Activated CD4-positive, alpha-beta T cell treated with anti-CD3 and anti-CD28 coated beads for 36 hours (primary cell): Measurements from ENCODE around the gene ZFP36L2. TPM values are rescaled to one million over a fixed set of nuclear protein-coding genes. Genes with fewer than 3 reads are reported as not detected.
A peak's percentile ranks its signal among the peaks of the same experiment; 100 is the strongest.

Experiments used
- ATAC-seq: fragments of 200-7000 bp; cut with Tn5 transposase; one replicate; pipeline ENCODE4 v1.10.0; 2021; ENCODE audit warnings: mild to moderate bottlenecking, moderate library complexity
- CTCF ChIA-PET: fragments of 350-600 bp; sonication (Branson Sonifier 250); formaldehyde crosslinking; loops from one replicate; lab custom pipeline; 2021; ENCODE audit warnings: antibody characterized with exemption; lab: Charles Lee
- POLR2A ChIA-PET: fragments of 350-600 bp; sonication (Branson Sonifier 250); formaldehyde crosslinking; loops from one replicate; lab custom pipeline; 2021; ENCODE audit warnings: antibody characterized with exemption, inconsistent platforms; lab: Charles Lee
- DNase-seq: peaks from one replicate; pipeline ENCODE4 v3.0.0-alpha.2; 2020
- H3K27ac Mint-ChIP-seq: one replicate; pipeline ENCODE4 v1.8.0; 2021; ENCODE audit warnings: mixed read lengths
- H3K27me3 Mint-ChIP-seq: one replicate; pipeline ENCODE4 v1.8.0; 2021; ENCODE audit warnings: mixed read lengths
- H3K36me3 Mint-ChIP-seq: one replicate; pipeline ENCODE4 v1.8.0; 2021; ENCODE audit warnings: low read depth, mixed read lengths
- H3K4me1 Mint-ChIP-seq: one replicate; pipeline ENCODE4 v1.8.0; 2021; ENCODE audit warnings: mixed read lengths
- H3K4me3 Mint-ChIP-seq: one replicate; pipeline ENCODE4 v1.8.0; 2021; ENCODE audit warnings: mild to moderate bottlenecking, moderate library complexity, mixed read lengths
- H3K9me3 Mint-ChIP-seq: one replicate; pipeline ENCODE4 v1.8.0; 2021; ENCODE audit warnings: low read depth, mixed read lengths
- intact Hi-C, 2 experiments: fragments of 100-400 bp; cut with DNase I in 1 of 2; cut with micrococcal nuclease in 1 of 2; formaldehyde crosslinking; loops; one replicate each; pipeline versions ENCODE4 v1.14.2 to v1.15.1; 2022 to 2024; cut with DNase I, micrococcal nuclease
- total RNA-seq, 2 experiments: library from RNA; stranded (reverse); gene quantifications; one replicate each; pipeline ENCODE4 v1.2.3, GENCODE V29; 2021

The ZFP36L2 gene
- total RNA-seq, 2 experiments from 2014 or later = 74.4 to 77.7 TPM

DNA sequence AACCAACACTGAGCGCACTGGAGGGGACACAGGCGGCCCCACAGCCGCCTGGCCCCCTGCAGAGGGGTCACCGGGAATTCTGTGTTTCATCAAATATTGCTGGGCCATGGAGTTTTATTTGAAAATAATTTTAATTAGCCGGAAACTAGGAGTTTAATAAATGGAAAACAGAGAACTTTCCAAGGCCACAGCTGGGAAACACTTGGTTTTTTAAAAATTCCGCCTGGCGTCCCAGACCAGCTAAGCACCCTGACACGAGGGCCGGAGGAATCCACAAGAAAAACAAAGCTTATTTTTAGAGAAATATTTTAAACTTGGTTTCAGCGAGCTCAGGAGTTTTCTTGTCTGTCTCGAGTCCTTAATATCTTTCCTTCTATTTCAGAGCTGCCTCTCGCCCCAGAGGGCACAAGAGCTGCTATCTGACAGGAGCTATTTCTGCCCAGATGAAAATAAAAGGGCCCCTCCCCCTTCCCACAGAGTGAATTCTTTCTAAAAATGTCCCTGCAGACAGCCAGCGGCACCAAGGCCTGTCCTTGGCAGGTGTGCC, 8.2 kb downstream of the ZFP36L2 start:
- DNase-seq (no peak), ATAC-seq (no peak)
- H3K4me3 Mint-ChIP-seq = peak overlapping the region; percentile 83
- intact Hi-C loops = loop anchor here in 1 of 2 experiments (1.0 kb wide), 1 partner anchor 81 kb away; no protein-coding TSS in a partner anchor
- POLR2A ChIA-PET = interaction anchor here (0.6 to 1.5 kb wide), 2 partner anchors 9 to 365 kb away, joined by 4 to 6 read pairs; partner anchors contain the start of gene ZFP36L2
- peak overlapping the region; percentile 98 for H3K27ac Mint-ChIP-seq
- H3K9me3 Mint-ChIP-seq = no peaks in the 10 kb centered on the region
- CTCF ChIA-PET = interaction anchor here (0.8 to 2.2 kb wide), 10 partner anchors 11 to 213 kb away, joined by 3 to 15 read pairs (median 3); no protein-coding TSS in a partner anchor
- peaks cover 46% of the 10 kb centered on the region for H3K4me1 Mint-ChIP-seq
- no peaks in the 10 kb centered on the region for H3K27me3 Mint-ChIP-seq
- H3K36me3 Mint-ChIP-seq = peaks cover 29% of the 10 kb centered on the region

DNA sequence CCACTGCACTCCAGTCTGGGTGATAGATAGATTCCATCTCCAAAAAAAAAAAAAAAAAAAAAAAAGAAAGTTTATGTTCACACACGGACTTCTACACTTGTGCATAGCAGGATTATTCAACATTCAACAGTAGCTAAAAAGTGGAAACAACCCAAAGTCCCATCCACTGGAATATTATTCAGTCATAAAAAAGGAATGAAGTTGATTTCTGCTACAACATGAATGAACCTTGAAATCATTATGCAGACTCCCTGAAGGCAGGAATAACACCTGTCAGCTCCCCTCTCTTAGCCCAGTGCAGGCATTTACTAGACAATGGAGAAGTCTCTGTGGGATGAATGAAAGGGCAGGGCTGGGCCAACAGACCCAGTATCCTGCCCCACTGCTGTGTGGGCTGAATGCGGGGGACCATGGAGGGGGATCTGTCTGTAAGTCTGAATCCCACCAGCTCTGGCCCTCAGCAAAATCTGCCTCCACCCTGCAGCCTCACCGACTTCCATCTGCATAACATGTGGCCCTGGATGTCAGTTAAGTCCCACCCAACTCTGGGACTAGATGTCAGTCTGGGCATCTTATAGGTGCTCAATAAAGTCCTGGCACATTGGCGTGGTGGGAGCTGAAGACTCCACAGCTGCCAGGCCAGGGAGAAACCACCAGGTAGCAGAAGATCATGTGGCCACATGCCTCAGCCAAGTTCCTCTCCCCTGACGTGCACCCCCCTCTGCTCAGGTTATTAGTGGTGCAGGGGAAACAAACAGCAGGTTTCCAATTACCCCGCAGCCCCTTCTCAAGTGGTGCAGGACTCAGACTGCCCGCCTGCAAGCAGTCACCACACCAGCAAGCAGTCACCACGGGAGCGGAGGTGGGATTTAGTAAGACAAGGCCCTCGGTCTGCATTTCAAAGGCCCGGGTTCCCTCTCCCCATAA, 8.9 kb downstream of the ZFP36L2 start:
- ATAC-seq = no peak
- peak overlapping the region; percentile 59 for H3K27ac Mint-ChIP-seq
- H3K36me3 Mint-ChIP-seq = peaks cover 24% of the 10 kb centered on the region
- peaks cover 48% of the 10 kb centered on the region for H3K4me1 Mint-ChIP-seq
- no peaks in the 10 kb centered on the region for H3K9me3 Mint-ChIP-seq
- ChIA-PET POLR2A (interaction anchor here (0.6 to 1.5 kb wide), 2 partner anchors 9 to 364 kb away, joined by 4 to 6 read pairs; partner anchors contain the start of gene ZFP36L2), CTCF (interaction anchor here (0.6 to 2.2 kb wide), 14 partner anchors 12 to 1088 kb away, joined by 3 to 15 read pairs (median 3); no protein-coding TSS in a partner anchor)
- intact Hi-C loops = loop anchor here in 1 of 2 experiments (1.0 kb wide), 1 partner anchor 80 kb away; no protein-coding TSS in a partner anchor
- H3K27me3 Mint-ChIP-seq = no peaks in the 10 kb centered on the region
- H3K4me3 Mint-ChIP-seq = no peak overlapping the region
- no peak for DNase-seq

DNA sequence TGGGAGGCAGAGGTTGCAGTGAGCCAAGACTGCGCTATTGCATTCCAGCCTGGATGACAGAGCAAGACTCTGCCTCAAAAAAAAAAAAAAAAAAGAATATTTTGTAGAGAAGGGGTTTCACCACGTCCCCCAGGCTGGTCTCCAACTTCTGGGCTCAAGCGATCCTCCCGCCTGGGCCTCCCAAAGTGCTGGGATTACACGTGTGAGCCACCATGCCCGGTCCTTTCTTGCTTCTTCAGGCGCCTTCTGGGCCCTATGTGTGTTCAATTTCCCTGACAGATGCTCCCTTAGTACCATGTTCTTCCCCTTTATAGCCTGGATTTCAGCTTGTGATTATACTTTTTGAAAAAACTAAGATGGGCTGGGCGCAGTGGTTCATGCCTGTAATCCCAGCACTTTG, 9.8 kb downstream of the ZFP36L2 start:
- intact Hi-C loops = no loop called here
- ATAC-seq (no peak), DNase-seq (no peak)
- Mint-ChIP-seq H3K36me3 (peaks cover 16% of the 10 kb centered on the region), H3K4me1 (peaks cover 43% of the 10 kb centered on the region), H3K27ac (no peak overlapping the region), H3K27me3 (no peaks in the 10 kb centered on the region), H3K9me3 (no peaks in the 10 kb centered on the region), H3K4me3 (no peak overlapping the region)
- ChIA-PET POLR2A (no interaction called here), CTCF (interaction anchor here (0.7 to 2.2 kb wide), 6 partner anchors 12 to 94 kb away, joined by 3 to 15 read pairs (median 3); no protein-coding TSS in a partner anchor)

DNA sequence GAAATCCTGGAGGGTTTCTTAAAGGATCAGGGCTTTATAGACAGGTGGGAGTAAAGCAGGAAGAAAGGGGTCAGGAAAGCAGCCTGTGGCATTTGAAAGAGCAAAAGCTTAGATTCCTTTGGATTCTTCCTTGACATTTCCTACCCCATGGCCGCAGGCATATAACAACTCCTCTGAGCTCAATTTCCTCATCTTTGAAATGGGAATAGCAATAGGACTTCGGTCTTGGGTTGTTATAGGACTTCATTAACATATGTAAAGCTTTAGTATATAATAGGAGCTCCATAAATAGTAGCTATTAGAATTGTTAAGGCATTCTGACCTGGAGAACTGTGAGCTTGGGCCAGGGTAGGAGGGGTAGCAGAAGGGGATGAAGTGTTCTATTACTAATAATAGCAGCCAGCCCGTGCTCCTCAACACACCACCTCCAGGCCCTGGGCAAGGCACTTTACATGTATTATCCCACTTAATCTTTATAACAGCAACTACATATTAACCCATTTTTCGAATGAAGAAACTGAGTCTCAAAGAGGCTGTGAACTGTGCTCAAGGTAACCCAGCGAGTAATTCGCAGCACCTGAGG, 10.6 kb downstream of the ZFP36L2 start:
- CTCF ChIA-PET = interaction anchor here (0.6 to 1.5 kb wide), 8 partner anchors 13 to 326 kb away, joined by 3 to 8 read pairs (median 3); no protein-coding TSS in a partner anchor
- POLR2A ChIA-PET = no interaction called here
- intact Hi-C loops = no loop called here

DNA sequence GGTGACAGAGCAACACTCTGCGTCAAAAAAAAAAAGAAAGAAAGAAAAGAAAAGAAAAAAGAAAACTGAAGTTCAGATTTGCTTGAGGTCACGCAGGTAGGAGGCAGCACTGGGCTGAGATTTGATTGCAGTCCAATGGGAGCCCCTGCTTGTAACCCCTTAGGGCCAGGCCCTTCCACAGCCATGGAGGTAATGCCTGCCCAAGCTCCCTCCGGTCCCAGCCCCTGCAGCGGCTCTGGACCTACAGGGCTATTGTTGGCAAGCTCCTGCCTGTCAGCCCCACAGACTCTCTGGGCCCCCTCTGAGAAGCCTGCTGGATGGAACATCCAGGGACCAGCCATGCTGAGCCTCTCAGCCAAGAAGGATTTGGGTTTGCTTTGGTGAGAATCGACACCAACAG, 12.2 kb downstream of the ZFP36L2 start:
- POLR2A ChIA-PET = no interaction called here
- H3K27me3 Mint-ChIP-seq = no peaks in the 10 kb centered on the region
- peaks cover under 1% of the 10 kb centered on the region for H3K36me3 Mint-ChIP-seq
- H3K27ac Mint-ChIP-seq = no peak overlapping the region
- CTCF ChIA-PET = interaction anchor here (0.6 to 1.1 kb wide), 3 partner anchors 22 to 75 kb away, joined by 3 to 6 read pairs (median 3); no protein-coding TSS in a partner anchor
- ATAC-seq = no peak
- no peak overlapping the region for H3K4me3 Mint-ChIP-seq
- peaks cover 41% of the 10 kb centered on the region for H3K4me1 Mint-ChIP-seq
- DNase-seq = no peak
- H3K9me3 Mint-ChIP-seq = no peaks in the 10 kb centered on the region
- intact Hi-C loops = no loop called here

More for the DNA sequence above, 10.6 kb downstream of the ZFP36L2 start:
- H3K4me3 Mint-ChIP-seq = no peak overlapping the region
- DNase-seq = no peak
- no peak for ATAC-seq
- peaks cover 38% of the 10 kb centered on the region for H3K4me1 Mint-ChIP-seq
- H3K9me3 Mint-ChIP-seq = no peaks in the 10 kb centered on the region
- H3K36me3 Mint-ChIP-seq = peaks cover 7% of the 10 kb centered on the region
- no peak overlapping the region for H3K27ac Mint-ChIP-seq
- no peaks in the 10 kb centered on the region for H3K27me3 Mint-ChIP-seq

DNA sequence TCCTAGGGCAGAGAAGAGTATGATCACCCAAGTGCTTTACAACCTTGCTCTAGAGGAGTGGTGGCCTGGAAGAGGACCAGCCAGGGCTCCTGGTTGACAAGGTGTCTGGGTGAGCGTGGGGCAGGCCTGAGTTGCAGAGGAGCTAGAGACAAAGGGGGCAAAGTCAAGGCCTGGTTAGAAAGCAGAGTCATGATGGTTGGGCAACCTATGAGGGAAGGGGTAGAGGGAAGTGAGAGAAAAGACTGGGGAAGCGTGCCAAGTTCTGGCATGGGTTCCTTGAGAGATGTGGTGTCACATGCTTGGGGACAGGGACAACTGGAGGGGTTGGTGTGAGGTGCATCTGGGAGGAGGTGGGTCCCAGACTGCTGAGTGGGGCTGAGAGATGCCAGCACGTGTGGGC, 13.5 kb downstream of the ZFP36L2 start:
- DNase-seq (no peak), ATAC-seq (no peak)
- Mint-ChIP-seq H3K36me3 (no peaks in the 10 kb centered on the region), H3K4me1 (peaks cover 30% of the 10 kb centered on the region), H3K9me3 (no peaks in the 10 kb centered on the region), H3K27me3 (no peaks in the 10 kb centered on the region), H3K27ac (peak overlapping the region; percentile 20), H3K4me3 (no peak overlapping the region)
- ChIA-PET CTCF (interaction anchor here (1.1 kb wide), 1 partner anchor 17 kb away, joined by 4 read pairs; no protein-coding TSS in a partner anchor), POLR2A (interaction anchor here (1.3 kb wide), 1 partner anchor 9 kb away, joined by 13 read pairs; no protein-coding TSS in a partner anchor)
- intact Hi-C loops = no loop called here

DNA sequence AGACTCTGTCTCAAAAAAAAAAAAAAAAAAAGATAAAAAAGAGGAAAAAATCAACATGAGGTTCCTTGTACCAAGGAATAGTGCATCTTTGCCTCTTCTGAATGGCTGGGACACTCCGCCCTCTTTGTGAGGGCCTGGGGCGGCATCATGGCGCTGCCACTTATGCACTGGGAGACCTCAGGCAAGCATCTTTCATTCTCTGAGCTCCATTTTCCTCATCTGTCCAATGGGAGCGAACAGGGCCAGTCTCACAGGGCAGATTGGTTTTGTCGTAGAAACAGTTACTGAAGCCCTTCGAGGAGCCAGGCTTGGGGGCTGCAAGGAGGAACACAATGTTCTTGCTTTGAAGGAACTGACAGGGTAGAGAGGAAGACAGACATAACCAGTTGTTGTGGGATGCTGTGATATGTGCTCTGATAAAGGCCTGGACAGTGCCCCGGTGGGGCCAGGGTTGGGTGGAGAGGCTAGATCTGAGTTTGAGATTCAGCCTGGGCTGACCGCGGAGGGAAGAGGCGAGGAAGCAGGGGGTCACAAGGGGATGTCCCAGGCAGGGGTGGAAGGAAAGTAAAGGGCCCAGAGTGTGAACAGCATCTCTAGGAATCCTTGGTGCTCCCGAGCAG, 14.1 kb downstream of the ZFP36L2 start:
- no peak for DNase-seq
- CTCF ChIA-PET = no interaction called here
- POLR2A ChIA-PET = interaction anchor here (1.3 kb wide), 1 partner anchor 10 kb away, joined by 13 read pairs; no protein-coding TSS in a partner anchor

DNA sequence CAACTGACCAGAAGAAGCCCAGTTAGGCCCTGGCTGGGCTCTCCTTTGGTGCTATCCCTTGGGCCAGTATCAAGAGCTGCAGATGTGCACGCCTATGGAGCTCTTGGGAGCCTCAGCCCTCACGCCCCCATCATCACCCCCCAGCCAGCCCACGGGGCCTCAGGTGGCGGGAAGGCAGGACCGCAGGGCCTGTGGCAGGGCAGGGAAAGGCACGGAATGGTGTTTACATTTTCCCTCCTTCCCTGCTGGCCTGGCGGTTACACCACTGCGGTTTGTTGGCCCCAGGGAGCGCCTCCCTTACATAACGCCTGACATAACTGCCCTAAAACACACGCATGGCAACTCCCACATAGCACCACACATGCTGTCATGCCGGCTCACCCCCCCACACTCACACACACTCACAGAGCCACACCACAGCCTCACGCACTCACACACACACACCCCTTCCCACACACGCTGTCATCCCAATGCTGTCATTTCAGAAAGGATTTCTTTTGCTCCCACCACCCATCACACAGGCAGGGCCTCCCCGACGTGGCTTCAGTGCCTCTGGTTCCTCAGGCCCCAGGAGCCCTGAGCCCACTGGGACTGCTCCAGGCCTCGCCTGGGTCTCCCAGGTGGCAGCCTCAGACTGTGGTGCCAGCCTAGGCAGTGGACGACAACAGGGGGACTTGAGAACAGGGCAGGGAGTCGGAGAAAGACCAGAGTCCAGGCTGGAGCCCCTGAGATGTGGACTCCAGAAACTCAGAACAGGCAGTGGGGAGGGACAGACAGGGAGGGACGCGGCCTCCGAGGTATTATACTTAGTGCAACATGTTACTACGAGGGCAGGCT, 15.7 kb downstream of the ZFP36L2 start:
- intact Hi-C loops = no loop called here
- DNase-seq (peak; percentile 77), ATAC-seq (peak; percentile 70)
- Mint-ChIP-seq H3K4me3 (no peak overlapping the region), H3K4me1 (peaks cover 24% of the 10 kb centered on the region), H3K9me3 (no peaks in the 10 kb centered on the region), H3K27ac (peak overlapping the region; percentile 63), H3K36me3 (no peaks in the 10 kb centered on the region), H3K27me3 (no peaks in the 10 kb centered on the region)
- POLR2A ChIA-PET = interaction anchor here (0.6 kb wide), 1 partner anchor 331 kb away, joined by 3 read pairs; no protein-coding TSS in a partner anchor
- CTCF ChIA-PET = interaction anchor here (0.6 to 1.0 kb wide), 3 partner anchors 22 to 878 kb away, joined by 3 read pairs; no protein-coding TSS in a partner anchor

More for the DNA sequence above, 14.1 kb downstream of the ZFP36L2 start:
- intact Hi-C loops = no loop called here
- Mint-ChIP-seq H3K27me3 (no peaks in the 10 kb centered on the region), H3K9me3 (no peaks in the 10 kb centered on the region), H3K27ac (no peak overlapping the region), H3K36me3 (no peaks in the 10 kb centered on the region), H3K4me3 (no peak overlapping the region), H3K4me1 (peaks cover 26% of the 10 kb centered on the region)
- no peak for ATAC-seq

DNA sequence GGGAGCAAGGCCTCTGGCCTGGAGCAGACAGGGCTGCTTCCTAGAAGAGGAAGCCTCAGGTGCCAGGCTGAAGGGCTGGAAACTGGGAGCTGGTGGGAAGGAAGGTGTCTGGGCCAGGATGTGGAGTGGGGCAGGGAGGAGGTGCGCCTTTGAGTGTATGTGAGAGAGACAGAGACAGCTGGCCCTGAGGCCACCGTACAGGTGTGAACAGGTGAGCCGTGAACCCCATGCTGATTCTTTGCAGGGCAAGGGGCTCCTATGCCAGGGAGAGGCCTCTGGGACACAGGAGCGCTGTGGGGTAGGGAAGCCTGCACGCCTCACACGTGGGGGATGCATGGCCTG, 16.3 kb downstream of the ZFP36L2 start:
- no peak overlapping the region for H3K4me3 Mint-ChIP-seq
- no peak overlapping the region for H3K27ac Mint-ChIP-seq
- DNase-seq = no peak
- peaks cover 24% of the 10 kb centered on the region for H3K4me1 Mint-ChIP-seq
- ChIA-PET POLR2A (interaction anchor here (0.6 kb wide), 1 partner anchor 331 kb away, joined by 3 read pairs; no protein-coding TSS in a partner anchor), CTCF (interaction anchor here (0.6 to 1.0 kb wide), 3 partner anchors 22 to 879 kb away, joined by 3 read pairs; no protein-coding TSS in a partner anchor)
- H3K9me3 Mint-ChIP-seq = no peaks in the 10 kb centered on the region
- ATAC-seq = no peak
- no peaks in the 10 kb centered on the region for H3K36me3 Mint-ChIP-seq
- no peaks in the 10 kb centered on the region for H3K27me3 Mint-ChIP-seq
- intact Hi-C loops = no loop called here

DNA sequence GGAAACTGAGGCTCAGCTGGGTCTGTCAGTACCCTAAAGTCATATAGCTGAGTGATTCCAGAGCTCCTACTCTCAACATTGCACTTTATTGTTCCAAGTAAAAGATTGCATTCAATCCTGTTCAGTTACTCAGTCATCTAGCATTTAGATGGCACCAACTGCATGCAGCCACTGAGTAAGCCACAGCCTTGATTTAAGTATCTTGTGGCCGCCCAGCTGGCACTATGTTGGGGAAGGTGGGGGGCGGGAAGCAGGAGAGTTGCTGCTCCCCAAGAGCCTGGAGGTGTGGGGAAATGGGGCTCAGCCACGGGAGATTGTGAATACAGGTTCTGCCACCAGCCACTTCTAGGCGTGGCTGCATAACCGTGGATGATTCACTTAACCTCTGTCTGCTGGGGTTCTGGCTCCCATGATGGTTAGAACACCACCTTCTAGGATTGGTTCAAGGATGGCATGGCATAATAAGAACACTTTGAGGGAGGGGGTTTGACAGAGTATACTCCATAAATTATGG, 17.1 kb downstream of the ZFP36L2 start:
- CTCF ChIA-PET = no interaction called here
- peaks cover 24% of the 10 kb centered on the region for H3K4me1 Mint-ChIP-seq
- H3K36me3 Mint-ChIP-seq = no peaks in the 10 kb centered on the region
- H3K4me3 Mint-ChIP-seq = no peak overlapping the region
- intact Hi-C loops = no loop called here
- H3K27me3 Mint-ChIP-seq = no peaks in the 10 kb centered on the region
- H3K27ac Mint-ChIP-seq = no peak overlapping the region
- ATAC-seq (no peak), DNase-seq (no peak)
- no peaks in the 10 kb centered on the region for H3K9me3 Mint-ChIP-seq
- POLR2A ChIA-PET = interaction anchor here (0.5 kb wide), 1 partner anchor 206 kb away, joined by 4 read pairs; no protein-coding TSS in a partner anchor
